Measurements from ENCODE around the gene CD9.

Gene CD9

DNA sequence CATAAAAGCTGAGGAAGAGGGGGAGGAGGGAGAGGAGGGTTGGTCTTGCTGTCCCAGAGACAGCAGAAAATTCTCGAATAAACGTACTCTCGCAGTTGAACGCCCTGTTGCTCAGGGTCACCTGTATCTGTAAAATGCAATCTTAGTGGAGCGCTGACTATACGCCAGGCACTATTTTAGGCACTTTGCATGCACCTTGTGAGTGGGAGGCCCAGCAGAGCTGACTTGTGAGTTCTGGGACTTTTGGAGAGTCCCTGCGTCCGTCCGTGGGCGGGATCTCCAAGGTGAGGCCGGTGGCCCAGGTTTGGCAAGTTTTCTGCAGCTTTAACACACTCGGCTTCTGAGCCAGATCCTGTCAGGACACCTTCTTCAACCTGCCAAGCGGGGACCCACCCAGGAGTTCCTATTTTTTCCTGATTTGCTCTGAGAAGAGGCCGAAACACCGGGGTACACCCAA, 77.8 kb downstream of the CD9 start:
- no peak for DNase-seq

DNA sequence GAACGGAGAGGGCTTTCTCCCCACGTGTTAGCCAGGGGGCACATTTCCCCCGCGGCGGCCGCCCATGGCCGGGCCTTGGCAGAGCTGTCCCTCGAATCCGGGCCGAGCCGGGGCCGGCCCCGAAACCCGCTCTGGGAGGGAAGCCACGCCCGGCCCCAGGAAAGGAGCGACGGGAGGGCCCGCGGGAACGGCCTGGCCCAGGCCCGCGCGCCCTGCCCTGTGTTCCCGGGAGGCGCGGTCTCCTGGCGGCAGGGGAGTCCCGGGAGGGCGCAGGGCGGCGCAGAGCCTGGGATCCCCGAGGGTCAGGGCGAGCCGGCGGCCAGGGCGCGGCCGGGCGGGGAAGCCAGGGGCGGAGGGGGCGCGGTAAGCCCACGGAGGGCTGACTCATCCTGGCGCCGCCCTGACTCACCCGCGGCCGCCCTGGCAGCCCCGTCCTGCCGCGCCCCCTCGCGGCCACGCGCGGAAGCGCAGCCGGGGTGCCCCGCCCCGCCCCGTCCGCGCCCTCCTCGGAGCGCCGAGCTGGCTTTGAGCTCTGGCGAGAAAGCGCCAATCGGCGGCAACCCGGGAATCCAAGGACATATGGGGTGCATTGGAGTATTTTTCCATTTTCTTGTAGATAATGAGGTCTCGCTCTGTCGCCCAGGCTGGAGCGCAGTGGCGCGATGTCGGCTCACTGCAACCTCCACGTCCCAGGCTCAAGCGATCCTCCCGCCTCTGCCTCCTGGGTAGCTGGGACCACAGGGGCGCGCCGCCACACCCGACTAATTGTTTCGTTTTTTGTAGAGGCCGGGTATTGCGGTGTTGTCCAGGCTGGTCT, 78.4 kb downstream of the CD9 start:
- DNase-seq: no peak

DNA sequence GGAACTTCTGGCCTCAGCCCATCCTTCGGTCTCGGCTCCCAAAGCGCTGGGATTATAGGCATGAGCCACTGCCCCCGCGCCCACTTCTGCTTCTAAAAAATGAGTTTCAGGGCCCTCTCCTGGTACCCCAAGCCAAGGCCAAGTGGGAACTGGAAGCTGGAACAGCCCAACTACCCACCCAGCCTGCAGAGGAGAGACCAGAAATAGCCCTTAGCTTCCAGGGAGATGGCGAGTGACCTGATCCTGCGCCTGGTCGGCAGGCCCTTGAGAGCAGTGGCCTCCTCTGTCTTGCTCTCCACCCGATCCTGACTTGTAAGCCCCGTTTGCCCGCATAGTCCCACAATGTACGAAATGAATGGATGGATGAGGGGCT, 79.0 kb downstream of the CD9 start:
- DNase-seq: no peak

DNA sequence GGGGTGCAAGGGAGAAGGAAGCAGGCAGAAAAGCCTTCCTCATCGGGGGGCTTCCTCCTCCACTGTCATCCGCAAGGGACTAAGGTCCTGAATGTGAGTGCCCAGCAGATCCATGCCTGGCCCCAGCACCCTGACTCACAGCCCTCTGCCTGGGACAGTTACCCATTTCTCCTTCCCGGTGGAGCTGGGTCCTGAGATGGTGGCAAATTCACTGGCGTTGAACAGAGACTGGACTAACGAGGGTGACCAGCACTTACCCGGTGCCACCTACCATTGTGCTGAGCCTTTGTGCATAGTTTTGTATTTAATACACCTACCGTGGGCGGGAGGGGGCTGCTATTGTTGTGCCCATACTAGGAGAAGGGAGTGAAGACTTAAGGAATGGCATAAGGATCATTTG, 79.4 kb downstream of the CD9 start:
- DNase-seq: no peak

DNA sequence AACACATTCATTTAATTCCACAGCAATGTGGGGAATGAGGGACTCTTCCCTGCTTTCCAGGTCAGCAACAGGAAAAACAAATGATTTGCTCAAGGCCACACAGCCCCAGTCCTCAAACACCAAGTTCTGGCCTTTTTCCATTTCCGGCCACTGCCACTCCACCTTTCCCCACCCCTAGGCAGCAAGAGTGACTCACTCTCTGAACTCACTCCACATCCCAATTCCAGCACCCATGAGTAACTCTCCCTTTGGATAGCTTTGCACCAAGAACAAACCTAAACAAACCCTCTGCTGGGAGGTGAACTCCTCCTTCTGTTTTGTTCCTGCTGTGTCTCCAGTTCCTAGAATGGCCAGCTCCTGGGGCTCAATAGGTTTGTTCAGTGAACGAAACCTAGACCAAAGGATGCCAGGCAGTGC, 79.9 kb downstream of the CD9 start:
- DNase-seq: no peak

DNA sequence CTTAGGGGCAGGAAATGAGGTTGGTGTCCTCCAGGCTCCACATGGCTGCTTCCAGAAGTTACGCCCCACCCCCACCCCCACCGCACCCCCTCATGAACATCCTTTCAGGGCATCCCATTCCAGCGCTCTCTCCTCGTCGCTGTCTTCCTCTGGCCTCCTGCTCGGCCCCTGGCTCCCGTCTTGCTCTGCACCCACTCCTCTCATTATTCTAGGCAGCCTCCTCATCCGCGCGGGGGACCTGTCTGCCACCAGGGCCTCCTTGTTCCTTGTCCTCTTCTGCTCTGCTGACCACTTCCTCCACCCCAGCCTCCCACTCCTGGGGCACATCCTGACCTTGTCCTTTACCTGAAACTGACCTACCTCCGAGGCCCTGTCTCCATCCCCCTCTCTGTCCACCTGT, 80.5 kb downstream of the CD9 start:
- no peak for DNase-seq

DNA sequence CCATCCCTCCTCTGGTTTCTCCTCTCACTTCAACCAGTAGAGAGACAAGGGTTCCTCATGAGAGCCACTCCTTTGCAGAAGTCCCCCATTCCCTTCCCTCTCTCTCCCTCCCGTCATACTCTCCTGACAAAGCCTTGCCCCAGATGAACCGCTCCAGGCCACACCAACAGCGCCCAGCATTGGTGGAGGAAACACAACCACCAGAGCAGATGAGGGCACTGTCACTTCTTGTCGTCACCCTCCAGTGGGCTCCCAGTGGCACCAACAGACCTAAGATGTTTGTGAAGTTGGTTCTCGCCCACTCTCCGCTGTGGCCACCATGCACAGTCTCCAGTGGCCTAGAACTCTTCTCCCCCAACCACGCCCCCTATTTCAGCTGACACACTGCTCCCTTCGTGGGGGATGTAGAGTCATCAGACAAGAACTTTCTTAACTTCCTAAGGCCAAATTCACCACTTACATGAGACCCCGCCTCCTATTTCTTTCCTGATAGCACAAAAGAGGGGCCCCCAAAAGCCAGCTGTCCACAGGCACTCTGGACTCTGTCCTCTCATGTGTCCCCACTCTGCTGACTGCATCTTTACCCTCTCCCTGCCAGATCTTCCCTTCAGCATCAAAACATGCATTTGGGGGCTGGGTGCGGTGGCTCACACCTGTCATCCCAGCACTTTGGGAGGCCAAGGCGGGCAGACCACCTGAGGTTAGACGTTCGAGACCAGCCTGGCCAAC, 81.0 kb downstream of the CD9 start:
- no peak for DNase-seq

DNA sequence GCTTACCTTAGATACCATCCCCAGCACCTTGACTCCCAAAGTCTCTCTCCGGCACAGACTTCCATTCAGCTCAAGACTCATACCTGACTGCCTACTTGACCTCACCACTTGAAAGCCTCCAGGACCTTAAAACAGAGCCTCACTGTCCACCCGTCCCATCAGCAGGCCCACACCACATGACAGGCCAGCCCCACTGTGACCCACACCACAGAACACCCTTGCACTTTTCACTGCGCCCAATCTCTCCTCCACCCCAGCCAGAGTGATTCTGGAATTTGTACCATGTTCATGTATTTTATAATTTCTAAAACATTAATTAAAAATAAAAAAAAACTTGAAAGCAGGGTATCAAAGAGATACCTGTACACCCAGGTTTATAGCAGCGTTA, 82.2 kb downstream of the CD9 start:
- no peak for DNase-seq

DNA sequence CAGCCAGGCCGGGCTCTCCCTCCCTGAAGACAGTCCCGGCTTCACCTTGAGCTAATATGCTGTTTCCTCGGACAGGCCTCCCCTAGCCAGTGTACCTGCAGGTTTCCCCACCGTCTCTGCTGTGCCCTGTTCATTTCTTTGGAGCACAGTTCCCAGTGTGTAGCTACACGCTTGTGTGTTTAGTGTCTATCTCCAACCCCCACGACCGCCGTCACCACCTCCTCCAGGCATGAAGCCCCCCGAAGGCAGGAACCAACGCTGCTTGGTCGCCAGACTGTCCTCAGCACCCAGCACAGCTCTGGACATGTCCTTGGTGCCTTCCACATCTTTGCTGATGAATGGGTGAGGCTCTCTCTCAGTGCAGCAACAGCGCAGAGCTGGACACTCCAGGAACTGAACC, 84.1 kb downstream of the CD9 start:
- DNase-seq: no peak

DNA sequence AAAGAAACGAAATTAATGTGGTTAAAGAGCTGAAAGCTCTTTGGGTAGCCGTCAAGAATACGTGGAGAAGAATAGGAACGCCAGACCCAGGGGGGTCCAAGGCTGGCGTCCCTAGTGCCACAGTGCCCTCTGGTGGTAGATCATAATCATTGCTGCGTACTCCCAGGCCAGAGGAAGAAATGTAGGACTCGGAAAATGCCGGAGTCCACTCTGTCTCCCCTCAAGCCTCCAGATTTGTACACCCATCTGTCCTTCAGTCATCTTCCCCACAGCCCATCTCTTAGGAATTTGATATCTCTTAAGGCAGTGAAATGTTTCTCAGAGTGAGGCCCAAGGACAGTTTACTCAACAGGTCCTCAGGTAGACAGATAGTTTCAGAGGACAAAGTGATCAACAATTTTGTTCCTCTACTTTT, 84.9 kb downstream of the CD9 start:
- peak; percentile 86 for DNase-seq

DNA sequence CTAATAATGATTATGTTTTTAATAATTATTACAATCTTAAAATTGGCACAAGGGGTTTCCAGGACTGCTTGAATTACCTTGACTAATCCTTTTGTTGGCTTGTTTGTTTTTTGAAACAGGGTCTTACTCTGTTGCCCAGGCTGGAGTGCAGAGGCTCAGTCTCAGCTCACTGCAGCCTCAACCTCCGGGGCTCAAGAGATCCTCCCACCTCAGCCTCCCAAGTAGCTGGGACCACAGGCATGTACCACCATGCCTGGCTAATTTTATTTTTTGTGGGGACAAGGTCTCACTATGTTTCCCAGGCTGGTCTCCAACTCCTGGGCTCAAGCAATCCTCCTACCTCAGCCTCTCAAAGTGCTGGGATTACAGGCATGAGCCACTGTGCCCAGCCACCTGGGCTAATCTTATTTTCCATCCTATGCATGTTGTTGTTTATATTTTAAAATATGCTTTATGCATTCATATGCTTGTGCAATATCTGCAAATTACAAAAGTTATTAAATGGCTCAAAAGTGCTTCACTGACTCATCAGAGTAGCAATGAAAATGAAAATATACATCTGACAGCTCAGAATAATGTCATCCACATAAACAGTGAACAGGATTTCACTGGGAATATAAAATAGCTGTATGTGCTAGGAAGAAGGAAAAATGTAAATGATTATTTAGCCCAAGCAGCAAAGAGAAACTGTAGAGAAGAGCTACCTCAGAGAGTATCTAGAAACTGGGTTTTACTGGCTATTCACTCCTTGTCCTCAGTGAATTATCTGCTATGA, 85.5 kb downstream of the CD9 start:
- no peak for DNase-seq

All from NCI-H2029 treated with DMSO at 0.1 percent for 48 hours (cell line).